ENCODE measurements around the gene ATP2B1. TPM values are rescaled to one million over a fixed set of nuclear protein-coding genes. Genes with fewer than 3 reads are reported as not detected.

Gene ATP2B1
- total RNA-seq, 1 experiment from 2014 or later, result 221 TPM

- H3K4me3 Mint-ChIP-seq (ENCODE audit: unreplicated experiment), result peak overlapping the region; percentile 4
- H3K36me3 Mint-ChIP-seq (ENCODE audit: insufficient read depth, unreplicated experiment), result peaks cover 6% of the 10 kb centered on the region
- BruUV-seq (replicated peaks), result TSS peak; percentile 54
- DNase-seq (ENCODE audit: unreplicated experiment), result peak; percentile 86
- CTCF ChIA-PET, result interaction anchor here (0.5 to 0.9 kb wide), 3 partner anchors 15 to 409 kb away, joined by 3 to 4 read pairs (median 3); no protein-coding TSS in a partner anchor
- intact Hi-C loops (cut with micrococcal nuclease), result loop anchor here (1.0 kb wide), 2 partner anchors 23 to 24 kb away; no protein-coding TSS in a partner anchor
- peak overlapping the region; percentile 82 for H3K27ac Mint-ChIP-seq (ENCODE audit: low read depth, unreplicated experiment)
- H3K4me1 Mint-ChIP-seq (ENCODE audit: insufficient read depth, unreplicated experiment), result peaks cover 36% of the 10 kb centered on the region
- H3K27me3 Mint-ChIP-seq (ENCODE audit: insufficient read depth, unreplicated experiment), result no peaks in the 10 kb centered on the region
- H3K9me3 Mint-ChIP-seq (ENCODE audit: unreplicated experiment), result peaks cover 27% of the 10 kb centered on the region
- no peak for TF ChIP-seq CTCF (IDR thresholded peaks at IDR 0.05; ENCODE audit: unreplicated experiment)
- POLR2A ChIA-PET, result interaction anchor here (0.6 to 2.5 kb wide), 5 partner anchors 11 to 217 kb away, joined by 3 to 41 read pairs (median 3); partner anchors contain the start of gene ATP2B1
Measured at GRCh38 chr12:89733579-89734201, 25.1 kb upstream of the ATP2B1 start.

DNA sequence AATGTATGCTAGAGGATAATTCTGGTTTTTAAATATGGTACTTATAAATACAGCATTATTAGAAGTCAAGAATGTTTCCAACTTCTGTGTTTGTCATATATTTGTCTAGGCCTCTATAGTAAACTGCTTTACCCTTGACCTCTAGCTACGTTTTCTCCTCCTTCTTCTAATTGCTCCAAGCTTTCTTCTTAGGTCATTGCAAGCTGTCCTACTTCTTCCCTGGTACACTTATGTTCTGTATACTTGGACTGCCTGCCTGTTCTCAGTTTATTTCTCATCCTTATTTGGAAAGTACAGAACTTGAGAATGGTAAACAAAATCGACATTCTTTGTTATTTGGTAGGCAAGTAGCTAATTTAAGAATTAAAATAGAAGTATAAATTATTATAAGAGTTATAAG, 23.9 kb upstream of the ATP2B1 start:
- ChIA-PET POLR2A (interaction anchor here (0.7 to 2.5 kb wide), 2 partner anchors 16 to 24 kb away, joined by 3 to 41 read pairs; partner anchors contain the start of gene ATP2B1), CTCF (interaction anchor here (0.6 kb wide), 1 partner anchor 18 kb away, joined by 3 read pairs; no protein-coding TSS in a partner anchor)
- Mint-ChIP-seq H3K9me3 (ENCODE audit: unreplicated experiment) (peaks cover 15% of the 10 kb centered on the region), H3K27me3 (ENCODE audit: insufficient read depth, unreplicated experiment) (no peaks in the 10 kb centered on the region), H3K4me3 (ENCODE audit: unreplicated experiment) (no peak overlapping the region), H3K27ac (ENCODE audit: low read depth, unreplicated experiment) (peak overlapping the region; percentile 93), H3K36me3 (ENCODE audit: insufficient read depth, unreplicated experiment) (peaks cover 6% of the 10 kb centered on the region), H3K4me1 (ENCODE audit: insufficient read depth, unreplicated experiment) (peaks cover 36% of the 10 kb centered on the region)
- no TSS peak for BruUV-seq (replicated peaks)
- intact Hi-C loops (cut with micrococcal nuclease), result no loop called here
- DNase-seq (ENCODE audit: unreplicated experiment), result no peak
- TF ChIP-seq CTCF (IDR thresholded peaks at IDR 0.05; ENCODE audit: unreplicated experiment), result no peak

DNA sequence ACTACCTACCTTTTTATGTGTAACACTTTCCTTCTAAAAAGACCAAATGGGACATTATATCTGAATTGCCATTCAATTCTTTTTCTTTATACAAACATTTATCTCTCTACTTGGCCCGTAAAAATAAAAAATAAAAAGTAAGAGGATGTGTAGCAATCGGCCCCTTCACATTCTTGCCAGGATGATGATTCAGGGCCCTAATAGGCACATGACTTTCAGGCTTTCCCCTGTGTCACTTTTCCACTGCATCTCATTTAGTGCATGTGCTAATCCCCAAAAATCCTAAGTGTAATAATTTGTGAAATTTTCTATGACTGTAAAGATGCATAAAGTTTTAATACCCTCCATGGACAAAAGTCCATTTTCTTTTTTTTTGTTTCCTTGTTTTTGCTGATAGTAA, 23.0 kb upstream of the ATP2B1 start:
- peak; percentile 76 for DNase-seq (ENCODE audit: unreplicated experiment)
- Mint-ChIP-seq H3K4me1 (ENCODE audit: insufficient read depth, unreplicated experiment) (peaks cover 36% of the 10 kb centered on the region), H3K4me3 (ENCODE audit: unreplicated experiment) (no peak overlapping the region), H3K27ac (ENCODE audit: low read depth, unreplicated experiment) (peak overlapping the region; percentile 93), H3K36me3 (ENCODE audit: insufficient read depth, unreplicated experiment) (peaks cover 6% of the 10 kb centered on the region), H3K27me3 (ENCODE audit: insufficient read depth, unreplicated experiment) (no peaks in the 10 kb centered on the region), H3K9me3 (ENCODE audit: unreplicated experiment) (peaks cover 14% of the 10 kb centered on the region)
- BruUV-seq (replicated peaks), result no TSS peak
- intact Hi-C loops (cut with micrococcal nuclease), result no loop called here
- ChIA-PET POLR2A (no interaction called here), CTCF (no interaction called here)
- no peak for TF ChIP-seq CTCF (IDR thresholded peaks at IDR 0.05; ENCODE audit: unreplicated experiment)

DNA sequence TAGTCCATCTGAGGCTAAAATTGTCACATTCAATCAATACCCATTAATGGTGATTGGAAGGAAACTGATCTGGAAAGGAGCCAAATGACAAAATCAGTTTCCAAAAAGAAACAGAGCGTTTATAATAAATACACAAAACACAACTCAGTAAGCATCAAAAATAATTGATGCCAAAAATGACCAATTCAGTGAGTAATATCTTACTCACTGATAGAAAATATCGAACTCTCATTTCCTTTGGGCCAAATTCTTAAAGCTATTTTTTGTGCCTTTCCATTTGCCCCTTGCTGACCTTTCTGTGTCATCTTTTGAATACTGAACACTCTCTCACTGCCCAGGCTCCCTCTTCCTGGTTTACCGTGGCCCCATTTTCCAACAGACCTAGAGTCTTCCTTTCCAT, 22.5 kb upstream of the ATP2B1 start:
- peaks cover 6% of the 10 kb centered on the region for H3K36me3 Mint-ChIP-seq (ENCODE audit: insufficient read depth, unreplicated experiment)
- intact Hi-C loops (cut with micrococcal nuclease), result no loop called here
- H3K27me3 Mint-ChIP-seq (ENCODE audit: insufficient read depth, unreplicated experiment), result no peaks in the 10 kb centered on the region
- ChIA-PET POLR2A (interaction anchor here (0.7 kb wide), 1 partner anchor 21 kb away, joined by 3 read pairs; no protein-coding TSS in a partner anchor), CTCF (no interaction called here)
- H3K4me3 Mint-ChIP-seq (ENCODE audit: unreplicated experiment), result no peak overlapping the region
- peaks cover 36% of the 10 kb centered on the region for H3K4me1 Mint-ChIP-seq (ENCODE audit: insufficient read depth, unreplicated experiment)
- no peak for DNase-seq (ENCODE audit: unreplicated experiment)
- peak overlapping the region; percentile 93 for H3K27ac Mint-ChIP-seq (ENCODE audit: low read depth, unreplicated experiment)
- no TSS peak for BruUV-seq (replicated peaks)
- TF ChIP-seq CTCF (IDR thresholded peaks at IDR 0.05; ENCODE audit: unreplicated experiment), result no peak
- H3K9me3 Mint-ChIP-seq (ENCODE audit: unreplicated experiment), result peaks cover 18% of the 10 kb centered on the region
